Peyer's patch (tissue), 4 donors: ENCODE measurements around the gene AKAP12.

ENCODE experiments used
- CTCF ChIP-seq, 6 experiments: fragments of 450-650 bp in 4 of 6; fragments of 200-600 bp in 2 of 6; sonication (generic) in 1 of 6; IDR thresholded peaks; one replicate each; pipeline ENCODE4 v1.5.1; 2017 to 2019; ENCODE audit warnings: antibody characterized with exemption in 6 of 6, mild to moderate bottlenecking in 3 of 6, moderate library complexity in 1 of 6
- POLR2A ChIP-seq, 2 donors: fragments of 450-650 bp; IDR thresholded peaks; one replicate each; pipeline ENCODE4 v1.5.1; 2017; ENCODE audit warnings: antibody characterized with exemption in 2 of 2, mild to moderate bottlenecking in 2 of 2, moderate library complexity in 2 of 2

- TF ChIP-seq CTCF (IDR thresholded peaks at IDR 0.05) (no peak), POLR2A (IDR thresholded peaks at IDR 0.05) (no peak)
Observed at GRCh38 chr6:151288712-151289398, 49.1 kb downstream of the AKAP12 start.
